Measurements from ENCODE around the gene FRMD4A. TPM values are rescaled to one million over a fixed set of nuclear protein-coding genes. Genes with fewer than 3 reads are reported as not detected.
A peak's percentile ranks its signal among the peaks of the same experiment; 100 is the strongest.

The FRMD4A gene
- total RNA-seq, 2 donors from 2014 or later: 55.9 to 81.0 TPM

GRCh38 chr10:13706604-13707003 lies 624.1 kb downstream of the FRMD4A start:
- ATAC-seq (ENCODE audit: insufficient number of reproducible peaks, low FRiP score, low read depth): no peak
- Histone ChIP-seq H3K4me1 (ENCODE audit: control insufficient read depth in 1 of 2, low read depth in 2 of 2) (peaks cover 9 to 37% of the 10 kb centered on the region in 2 donors), H3K36me3 (no peaks in the 10 kb centered on the region), H3K27ac (no peak overlapping the region), H3K4me3 (peak overlapping the region; percentile 72), H3K9me3 (no peaks in the 10 kb centered on the region), H3K27me3 (replicated peaks; ENCODE audit: insufficient read depth) (no peaks in the 10 kb centered on the region)
- no peak for TF ChIP-seq CTCF (IDR thresholded peaks at IDR 0.05)
- DNase-seq (ENCODE audit: low spot score): no peak

GRCh38 chr10:13706175-13706574 lies 624.5 kb downstream of the FRMD4A start:
- Histone ChIP-seq H3K9me3 (no peaks in the 10 kb centered on the region), H3K4me1 (ENCODE audit: control insufficient read depth in 1 of 2, low read depth in 2 of 2) (peaks cover 9 to 37% of the 10 kb centered on the region in 2 donors), H3K36me3 (no peaks in the 10 kb centered on the region), H3K27me3 (replicated peaks; ENCODE audit: insufficient read depth) (no peaks in the 10 kb centered on the region), H3K27ac (no peak overlapping the region), H3K4me3 (no peak overlapping the region)
- ATAC-seq (ENCODE audit: insufficient number of reproducible peaks, low FRiP score, low read depth): no peak
- TF ChIP-seq CTCF (IDR thresholded peaks at IDR 0.05): no peak
- no peak for DNase-seq (ENCODE audit: low spot score)

GRCh38 chr10:13705526-13706174 lies 625.1 kb downstream of the FRMD4A start:
- Histone ChIP-seq H3K4me1 (ENCODE audit: control insufficient read depth in 1 of 2, low read depth in 2 of 2) (peaks cover 9 to 37% of the 10 kb centered on the region in 2 donors), H3K27ac (no peak overlapping the region), H3K9me3 (no peaks in the 10 kb centered on the region), H3K36me3 (no peaks in the 10 kb centered on the region), H3K27me3 (replicated peaks; ENCODE audit: insufficient read depth) (no peaks in the 10 kb centered on the region), H3K4me3 (no peak overlapping the region)
- ATAC-seq (ENCODE audit: insufficient number of reproducible peaks, low FRiP score, low read depth) (no peak), DNase-seq (ENCODE audit: low spot score) (no peak)
- no peak for TF ChIP-seq CTCF (IDR thresholded peaks at IDR 0.05)

- DNase-seq (ENCODE audit: low spot score) (no peak), ATAC-seq (ENCODE audit: insufficient number of reproducible peaks, low FRiP score, low read depth) (no peak)
- no peaks in the 10 kb centered on the region for H3K27me3 ChIP-seq (replicated peaks; ENCODE audit: insufficient read depth)
- TF ChIP-seq CTCF (IDR thresholded peaks at IDR 0.05): no peak
- H3K36me3 ChIP-seq: peaks cover 7% of the 10 kb centered on the region
- no peak overlapping the region for H3K4me3 ChIP-seq
- H3K4me1 ChIP-seq (ENCODE audit: control insufficient read depth in 1 of 2, low read depth in 2 of 2): peaks cover 9 to 31% of the 10 kb centered on the region in 2 donors
- H3K27ac ChIP-seq: no peak overlapping the region
- no peaks in the 10 kb centered on the region for H3K9me3 ChIP-seq
Observed at GRCh38 chr10:13704964-13705363, 625.8 kb downstream of the FRMD4A start.

- Histone ChIP-seq H3K9me3 (no peaks in the 10 kb centered on the region), H3K27ac (no peak overlapping the region), H3K4me1 (ENCODE audit: control insufficient read depth in 1 of 2, low read depth in 2 of 2) (peaks cover 9 to 26% of the 10 kb centered on the region in 2 donors), H3K36me3 (peaks cover 7% of the 10 kb centered on the region), H3K27me3 (replicated peaks; ENCODE audit: insufficient read depth) (no peaks in the 10 kb centered on the region), H3K4me3 (no peak overlapping the region)
- DNase-seq (ENCODE audit: low spot score) (no peak), ATAC-seq (ENCODE audit: insufficient number of reproducible peaks, low FRiP score, low read depth) (no peak)
- no peak for TF ChIP-seq CTCF (IDR thresholded peaks at IDR 0.05)
Observed at GRCh38 chr10:13703997-13704536, 626.7 kb downstream of the FRMD4A start.
